OCI-LY7 (cell line): Measurements from ENCODE around the gene TMEM8B. TPM values are rescaled to one million over a fixed set of nuclear protein-coding genes. Genes with fewer than 3 reads are reported as not detected.

Source experiments
- BruUV-seq: library from RNA; stranded (reverse); fragments of 400-500 nt; replicated peaks from 2 replicates; lab custom pipeline; 2021; lab: Mats Ljungman, UMichigan
- CTCF ChIA-PET: fragments of 300-600 bp; sonication (Branson Sonifier 250); formaldehyde crosslinking; loops from one replicate; lab custom pipeline; 2022; ENCODE audit warnings: antibody characterized with exemption; ENCODE audit not compliant: unreplicated experiment; lab: Charles Lee
- POLR2A ChIA-PET: fragments of 300-600 bp; sonication (Branson Sonifier 250); formaldehyde crosslinking; loops from one replicate; lab custom pipeline; 2022; ENCODE audit warnings: antibody characterized with exemption; lab: Charles Lee
- DNase-seq: peaks from one replicate; pipeline ENCODE4 v3.0.0-alpha.2; 2015; ENCODE audit warnings: low spot score
- H2AFZ ChIP-seq: fragments of 200-600 bp; sonication (generic), shearing (Covaris generic); 2 replicates; pipeline ENCODE4 v1.6.1; 2014; ENCODE audit warnings: mild to moderate bottlenecking, antibody characterized with exemption, low read length, moderate library complexity
- H3K27ac ChIP-seq: fragments of 200-600 bp; sonication (generic); 2 replicates; pipeline ENCODE4 v1.5.1; 2014; ENCODE audit warnings: mixed run types, low read depth, mild to moderate bottlenecking, moderate library complexity, low read length, inconsistent platforms; ENCODE audit not compliant: poor library complexity, severe bottlenecking
- H3K36me3 ChIP-seq: fragments of 200-600 bp; sonication (generic); 2 replicates; pipeline ENCODE4 v1.6.1; 2014; ENCODE audit warnings: mild to moderate bottlenecking, antibody characterized with exemption, low read length, moderate library complexity, mixed read lengths; ENCODE audit not compliant: insufficient read depth
- H3K4me1 ChIP-seq: fragments of 200-600 bp; sonication (generic); 2 replicates; pipeline ENCODE4 v1.5.1; 2014; ENCODE audit warnings: mild to moderate bottlenecking, low read length; ENCODE audit not compliant: insufficient read depth, poor library complexity, severe bottlenecking
- H3K4me2 ChIP-seq: fragments of 200-600 bp; sonication (generic); 2 replicates; pipeline ENCODE4 v1.6.1; 2014; ENCODE audit warnings: mild to moderate bottlenecking, low read length
- H3K4me3 ChIP-seq: fragments of 200-600 bp; sonication (generic); 2 replicates; pipeline ENCODE4 v1.5.1; 2014; ENCODE audit warnings: mild to moderate bottlenecking, low read depth, low read length; ENCODE audit not compliant: poor library complexity, severe bottlenecking
- H3K79me2 ChIP-seq: fragments of 200-600 bp; sonication (generic); 2 replicates; pipeline ENCODE4 v1.6.1; 2016; ENCODE audit warnings: low read depth, mild to moderate bottlenecking, low read length, moderate library complexity, mixed read lengths; ENCODE audit not compliant: insufficient read depth
- H3K9me2 ChIP-seq: fragments of 200-600 bp; sonication (generic); 2 replicates; pipeline ENCODE4 v1.6.1; 2016; ENCODE audit warnings: mild to moderate bottlenecking, low read length, mixed read lengths; ENCODE audit not compliant: insufficient read depth
- H3K9me3 ChIP-seq: fragments of 200-600 bp; sonication (generic); 2 replicates; pipeline ENCODE4 v1.6.1; 2014; ENCODE audit warnings: mild to moderate bottlenecking, mixed run types, low read length, mixed read lengths
- H4K20me1 ChIP-seq: fragments of 200-600 bp; sonication (generic); 2 replicates; pipeline ENCODE4 v1.6.1; 2014; ENCODE audit warnings: mild to moderate bottlenecking, antibody characterized with exemption, low read length, moderate library complexity, mixed read lengths; ENCODE audit not compliant: insufficient read depth
- EZH2phosphoT487 ChIP-seq: fragments of 200-600 bp; sonication (generic); IDR thresholded peaks from 2 replicates; pipeline ENCODE4 v1.6.1; 2018; ENCODE audit warnings: low read depth, borderline replicate concordance, mild to moderate bottlenecking, mixed run types, antibody characterized with exemption, low read length, moderate library complexity, mixed read lengths
- intact Hi-C: fragments of 100-400 bp; cut with micrococcal nuclease; formaldehyde crosslinking; loops from one replicate; pipeline ENCODE4 v1.10.0; 2022; ENCODE audit not compliant: unreplicated experiment
- total RNA-seq, 2 experiments: library from RNA; depleted of rRNA in 1 of 2; stranded (reverse); fragments of >200 nt in 1 of 2; shearing (Covaris generic) in 1 of 2; gene quantifications; 2 replicates each; pipeline ENCODE4 v1.2.3, GENCODE V29; 2014 to 2022
- TF ChIP-seq, protein P1 (sequence below): fragments of 200-600 bp; sonication (generic); conservative IDR thresholded peaks from 2 replicates; pipeline ENCODE4 v1.5.1; 2014; ENCODE audit warnings: mild to moderate bottlenecking, antibody characterized with exemption, low read length, moderate library complexity, mixed read lengths

The TMEM8B gene
- total RNA-seq, 2 experiments from 2014 or later, result 3.1 to 15.7 TPM

- no peak for DNase-seq
- no peak for TF ChIP-seq EZH2phosphoT487
- ChIA-PET POLR2A (interaction anchor here (0.6 to 1.8 kb wide), 10 partner anchors 11 to 192 kb away, joined by 3 to 5 read pairs (median 4); no protein-coding TSS in a partner anchor), CTCF (no interaction called here)
- H3K27ac ChIP-seq, result no peak overlapping the region
- peak overlapping the region; percentile 54 for H2AFZ ChIP-seq
- no peaks in the 10 kb centered on the region for H4K20me1 ChIP-seq
- peak overlapping the region; percentile 93 for H3K4me2 ChIP-seq
- BruUV-seq, result no TSS peak
- peaks cover 29% of the 10 kb centered on the region for H3K4me1 ChIP-seq
- H3K36me3 ChIP-seq, result no peaks in the 10 kb centered on the region
- H3K4me3 ChIP-seq, result peak overlapping the region; percentile 67
- intact Hi-C loops, result loop anchor here (1.0 to 5.0 kb wide), 2 partner anchors 79 to 189 kb away; partner anchors contain the start of genes CREB3 and TLN1
- no peaks in the 10 kb centered on the region for H3K9me2 ChIP-seq
- 0 out of 2 replicates have a peak, but pooled peaks cover 3% of the 10 kb centered on the region for H3K9me3 ChIP-seq
- peaks cover 10% of the 10 kb centered on the region; the same call in 1 of the 2 replicates for H3K79me2 ChIP-seq
These were observed 17.5 kb upstream of the TMEM8B start for GRCh38 chr9:35811381-35812024.

DNA sequence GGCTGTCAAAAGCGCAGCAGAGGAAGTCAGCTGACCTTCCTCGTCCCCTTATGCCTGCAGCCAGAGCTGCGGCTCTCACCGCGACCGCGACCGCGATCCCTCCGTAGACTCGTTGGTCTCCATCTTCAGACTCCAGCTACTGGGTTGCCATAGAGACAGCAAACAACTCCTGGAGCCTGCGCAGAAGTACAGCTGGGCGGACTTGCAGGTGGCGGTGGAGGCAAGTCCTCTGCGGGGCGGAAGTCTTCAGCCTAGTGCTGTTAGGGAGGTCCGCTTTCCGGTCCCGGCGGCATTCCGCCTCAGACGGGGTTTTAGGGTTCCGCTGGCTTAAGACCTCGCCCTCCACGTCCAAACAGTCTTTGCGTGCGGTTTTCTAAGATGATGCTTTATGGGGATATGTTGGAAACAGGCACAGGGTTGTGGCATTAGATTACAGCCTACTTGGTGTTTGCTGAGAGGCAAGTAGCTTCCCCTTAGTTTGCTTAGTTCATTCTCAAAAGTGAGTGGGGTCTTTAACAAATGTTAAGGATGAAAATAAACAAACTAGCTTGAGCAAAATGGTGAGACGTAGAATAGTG lies 16.9 kb upstream of the TMEM8B start, which contains the start of gene SPAG8:
TSS of gene SPAG8 (minus strand) at position 238 of the 578 bp plus-strand sequence. CDS start at position 123, 115 bp downstream.
- H3K4me1 ChIP-seq, result peaks cover 29% of the 10 kb centered on the region
- no peaks in the 10 kb centered on the region for H3K9me2 ChIP-seq
- H3K4me2 ChIP-seq, result peak within 1 kb of the TSS; percentile 93
- intact Hi-C loops, result loop anchor here (1.0 to 5.0 kb wide), 2 partner anchors 80 to 190 kb away; partner anchors contain the start of genes CREB3 and TLN1
- no peaks in the 10 kb centered on the region for H3K36me3 ChIP-seq
- no peak for TF ChIP-seq EZH2phosphoT487
- TF ChIP-seq, protein P1, sequence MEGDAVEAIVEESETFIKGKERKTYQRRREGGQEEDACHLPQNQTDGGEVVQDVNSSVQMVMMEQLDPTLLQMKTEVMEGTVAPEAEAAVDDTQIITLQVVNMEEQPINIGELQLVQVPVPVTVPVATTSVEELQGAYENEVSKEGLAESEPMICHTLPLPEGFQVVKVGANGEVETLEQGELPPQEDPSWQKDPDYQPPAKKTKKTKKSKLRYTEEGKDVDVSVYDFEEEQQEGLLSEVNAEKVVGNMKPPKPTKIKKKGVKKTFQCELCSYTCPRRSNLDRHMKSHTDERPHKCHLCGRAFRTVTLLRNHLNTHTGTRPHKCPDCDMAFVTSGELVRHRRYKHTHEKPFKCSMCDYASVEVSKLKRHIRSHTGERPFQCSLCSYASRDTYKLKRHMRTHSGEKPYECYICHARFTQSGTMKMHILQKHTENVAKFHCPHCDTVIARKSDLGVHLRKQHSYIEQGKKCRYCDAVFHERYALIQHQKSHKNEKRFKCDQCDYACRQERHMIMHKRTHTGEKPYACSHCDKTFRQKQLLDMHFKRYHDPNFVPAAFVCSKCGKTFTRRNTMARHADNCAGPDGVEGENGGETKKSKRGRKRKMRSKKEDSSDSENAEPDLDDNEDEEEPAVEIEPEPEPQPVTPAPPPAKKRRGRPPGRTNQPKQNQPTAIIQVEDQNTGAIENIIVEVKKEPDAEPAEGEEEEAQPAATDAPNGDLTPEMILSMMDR, result no peak
- H3K4me3 ChIP-seq, result peak within 1 kb of the TSS; percentile 67
- 0 out of 2 replicates have a peak, but pooled peaks cover 4% of the 10 kb centered on the region for H3K9me3 ChIP-seq
- H3K79me2 ChIP-seq, result peaks cover 10% of the 10 kb centered on the region; the same call in 1 of the 2 replicates
- no peaks in the 10 kb centered on the region for H4K20me1 ChIP-seq
- POLR2A ChIA-PET, result interaction anchor here (0.6 to 1.8 kb wide), 11 partner anchors 11 to 193 kb away, joined by 3 to 5 read pairs (median 4); no protein-coding TSS in a partner anchor
- BruUV-seq, result no TSS peak
- peak; percentile 98 for DNase-seq
- peak within 1 kb of the TSS; percentile 60 for H3K27ac ChIP-seq
- peak within 1 kb of the TSS; percentile 83 for H2AFZ ChIP-seq
- CTCF ChIA-PET, result interaction anchor here (0.6 kb wide), 1 partner anchor 22 kb away, joined by 3 read pairs; no protein-coding TSS in a partner anchor

DNA sequence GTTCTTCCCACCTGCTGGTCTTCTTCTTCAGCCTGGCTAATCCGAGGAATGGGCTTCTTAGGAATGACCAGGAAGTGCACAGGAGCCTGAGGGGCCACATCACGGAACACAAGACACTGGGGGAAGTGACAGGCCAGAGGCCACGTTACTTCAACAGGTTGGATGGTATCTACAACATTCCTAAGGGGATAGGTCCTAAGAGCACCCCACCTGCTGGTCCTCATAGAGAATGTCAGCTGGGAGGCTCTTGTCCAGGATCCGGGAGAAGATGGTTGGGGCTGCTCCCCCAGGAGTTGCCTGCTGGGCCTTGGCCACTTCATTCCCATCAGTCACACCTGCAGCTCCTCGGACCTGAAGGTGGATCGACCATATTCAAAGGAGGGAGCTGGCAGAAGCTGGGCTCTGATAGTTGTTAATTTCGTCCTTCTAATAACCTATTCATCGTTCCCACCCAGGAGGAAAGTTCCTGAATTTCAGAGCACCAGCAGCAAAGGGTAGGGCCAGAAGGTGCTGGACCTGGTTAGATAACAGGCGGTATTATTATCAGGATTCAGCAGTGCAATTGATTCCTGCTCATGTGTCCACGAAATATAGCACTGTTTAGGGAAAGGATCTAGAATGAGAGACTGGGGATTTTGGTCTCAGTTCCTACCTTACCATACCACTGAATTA lies 15.5 kb upstream of the TMEM8B start:
- Histone ChIP-seq H4K20me1 (no peaks in the 10 kb centered on the region), H3K4me3 (peak overlapping the region; percentile 93), H3K79me2 (peaks cover 10% of the 10 kb centered on the region; the same call in 1 of the 2 replicates), H3K36me3 (no peaks in the 10 kb centered on the region), H3K4me2 (peak overlapping the region; percentile 93), H3K4me1 (peaks cover 29% of the 10 kb centered on the region), H3K9me2 (no peaks in the 10 kb centered on the region), H3K9me3 (0 out of 2 replicates have a peak, but pooled peaks cover 4% of the 10 kb centered on the region), H2AFZ (no peak overlapping the region), H3K27ac (peak overlapping the region; percentile 82)
- intact Hi-C loops, result loop anchor here (2.0 to 5.0 kb wide), 4 partner anchors 57 to 191 kb away; partner anchors contain the start of genes GBA2 and RGP1
- TSS peak; percentile 83 for BruUV-seq
- peak; percentile 30 for DNase-seq
- no peak for TF ChIP-seq EZH2phosphoT487
- TF ChIP-seq, protein P1, result peak; percentile 73
- POLR2A ChIA-PET, result interaction anchor here (0.6 to 2.2 kb wide), 11 partner anchors 9 to 220 kb away, joined by 3 to 7 read pairs (median 4); partner anchors contain the start of genes ARHGEF39, GBA2, RGP1 and TLN1
- CTCF ChIA-PET, result no interaction called here
